ENCODE measurements around the gene ZNF467.

The ZNF467 gene

GRCh38 chr7:149787428-149788299 lies 14.3 kb upstream of the ZNF467 start:
- DNase-seq (ENCODE audit: low read depth in 1 of 2, low spot score in 1 of 2): no peak

GRCh38 chr7:149785983-149786382 lies 12.6 kb upstream of the ZNF467 start:
- no peak for DNase-seq (ENCODE audit: low read depth in 1 of 2, low spot score in 1 of 2)

- no peak for DNase-seq (ENCODE audit: low read depth in 1 of 2, low spot score in 1 of 2)
Observed at GRCh38 chr7:149785402-149785801, 12.0 kb upstream of the ZNF467 start.

GRCh38 chr7:149784251-149784608 lies 10.8 kb upstream of the ZNF467 start:
- DNase-seq (ENCODE audit: low read depth in 1 of 2, low spot score in 1 of 2): no peak

GRCh38 chr7:149783386-149784250 lies 10.2 kb upstream of the ZNF467 start:
- no peak for DNase-seq (ENCODE audit: low read depth in 1 of 2, low spot score in 1 of 2)

- DNase-seq (ENCODE audit: low read depth in 1 of 2, low spot score in 1 of 2): no peak
Observed at GRCh38 chr7:149782682-149783345, 9.4 kb upstream of the ZNF467 start.

GRCh38 chr7:149781921-149782320 lies 8.5 kb upstream of the ZNF467 start:
- DNase-seq (ENCODE audit: low read depth in 1 of 2, low spot score in 1 of 2): no peak

GRCh38 chr7:149780636-149781419 lies 7.4 kb upstream of the ZNF467 start:
- DNase-seq (ENCODE audit: low read depth in 1 of 2, low spot score in 1 of 2): no peak

GRCh38 chr7:149780056-149780455 lies 6.7 kb upstream of the ZNF467 start:
- DNase-seq (ENCODE audit: low read depth in 1 of 2, low spot score in 1 of 2): no peak

- DNase-seq (ENCODE audit: low read depth in 1 of 2, low spot score in 1 of 2): no peak
Observed at GRCh38 chr7:149779502-149779805, 6.1 kb upstream of the ZNF467 start.

- no peak for DNase-seq (ENCODE audit: low read depth in 1 of 2, low spot score in 1 of 2)
Observed at GRCh38 chr7:149778696-149779501, 5.5 kb upstream of the ZNF467 start.

- no peak for DNase-seq (ENCODE audit: low read depth in 1 of 2, low spot score in 1 of 2)
Observed at GRCh38 chr7:149778327-149778637, 4.9 kb upstream of the ZNF467 start.

- no peak for DNase-seq (ENCODE audit: low read depth in 1 of 2, low spot score in 1 of 2)
Observed at GRCh38 chr7:149777551-149778326, 4.4 kb upstream of the ZNF467 start.

- DNase-seq (ENCODE audit: low read depth in 1 of 2, low spot score in 1 of 2): no peak
Observed at GRCh38 chr7:149776848-149777407, 3.5 kb upstream of the ZNF467 start.

GRCh38 chr7:149776289-149776688 lies 2.9 kb upstream of the ZNF467 start:
- no peak for DNase-seq (ENCODE audit: low read depth in 1 of 2, low spot score in 1 of 2)

- DNase-seq (ENCODE audit: low read depth in 1 of 2, low spot score in 1 of 2): no peak
Observed at GRCh38 chr7:149775176-149775556, 1.8 kb upstream of the ZNF467 start.

GRCh38 chr7:149774237-149775175 lies 1.1 kb upstream of the ZNF467 start:
- DNase-seq (ENCODE audit: low read depth in 1 of 2, low spot score in 1 of 2): no peak

GRCh38 chr7:149772956-149773434 lies 393 bp downstream of the ZNF467 start:
- DNase-seq (ENCODE audit: low read depth in 1 of 2, low spot score in 1 of 2): no peak
